ENCODE results near the gene MITF. TPM values are rescaled to one million over a fixed set of nuclear protein-coding genes. Genes with fewer than 3 reads are reported as not detected.

The MITF gene
- total and polyA plus RNA-seq, 2 donors (not counting 1 experiment from before 2014, with no cell fraction given), result 0.10 TPM; not detected in 1

DNA sequence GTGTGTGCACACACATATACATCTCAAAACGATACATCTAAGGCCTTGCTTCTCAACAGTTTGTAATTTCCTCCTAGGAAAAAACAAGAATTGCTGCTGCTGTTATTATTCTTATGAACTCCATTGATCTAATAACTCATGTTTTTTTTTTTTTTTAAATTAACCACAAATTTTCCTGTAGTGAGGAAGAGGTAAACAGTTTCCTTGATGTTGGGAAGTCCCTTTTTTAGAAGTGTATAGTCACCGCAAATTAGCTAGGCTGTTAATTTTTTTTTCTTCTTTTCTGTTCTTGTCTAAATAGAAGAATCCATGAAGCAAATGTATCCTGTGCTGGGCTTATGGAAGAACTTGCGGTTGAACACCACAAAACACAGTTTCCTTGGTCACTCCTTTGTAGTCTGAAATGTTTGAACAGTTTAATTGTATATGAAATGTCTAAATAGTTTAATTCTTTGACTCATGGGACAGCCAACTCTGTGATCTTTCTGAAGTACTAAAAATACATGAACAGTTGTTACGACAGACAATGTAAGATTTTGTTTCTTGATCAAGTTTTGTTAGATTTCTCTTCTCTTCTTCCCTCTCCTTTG is 64.5 kb downstream of the MITF start:
- ChIA-PET CTCF (no interaction called here), POLR2A (no interaction called here)
- no peak overlapping the region for H3K9ac ChIP-seq (ENCODE audit: low read length)
- no peak overlapping the region for H3K4me2 ChIP-seq (replicated peaks; ENCODE audit: low read depth, low read length, poor library complexity, severe bottlenecking)
- DNase-seq, result no peak
- Mint-ChIP-seq H3K27me3 (peaks cover 2% of the 10 kb centered on the region), H3K27ac (no peak overlapping the region), H3K4me1 (no peaks in the 10 kb centered on the region), H3K9me3 (ENCODE audit: insufficient read depth) (peaks cover 2% of the 10 kb centered on the region), H3K4me3 (no peak overlapping the region)
- H3K36me3 ChIP-seq (replicated peaks in 1 of 2; ENCODE audit: control extremely low read depth in 1 of 2, control insufficient read depth in 1 of 2, extremely low read depth in 1 of 2, insufficient read depth in 2 of 2, low read length in 1 of 2), result no peaks in the 10 kb centered on the region
- no peaks in the 10 kb centered on the region for H3K79me2 ChIP-seq (ENCODE audit: control insufficient read depth, insufficient read depth, low read length)
- intact Hi-C loops (cut with micrococcal nuclease), result no loop called here
- H2AFZ ChIP-seq (ENCODE audit: insufficient read depth, low read depth, low read length, poor library complexity, severe bottlenecking), result no peak overlapping the region
- H3K27me3 ChIP-seq (replicated peaks in 1 of 4; ENCODE audit: control extremely low read depth in 1 of 4, control insufficient read depth in 3 of 4, insufficient read depth in 4 of 4, low read length in 3 of 4), result no peaks in the 10 kb centered on the region
- no CpG with 5 or more reads among the region's 4 CpGs for WGBS (ENCODE audit: insufficient coverage)
- ATAC-seq (ENCODE audit: low read depth), result no peak
- H3K9me3 ChIP-seq (ENCODE audit: control extremely low read depth in 1 of 3, control insufficient read depth in 2 of 3, insufficient read depth in 1 of 3, low read length in 2 of 3), result no peaks in the 10 kb centered on the region
- H3K4me3 ChIP-seq (ENCODE audit: control extremely low read depth in 1 of 5, extremely low read depth in 1 of 5, insufficient read depth in 1 of 5, low read depth in 2 of 5, low read length in 4 of 5), result no peak overlapping the region
- H3K27ac ChIP-seq (ENCODE audit: low read length in 2 of 2), result no peak overlapping the region
- H3K4me1 ChIP-seq (ENCODE audit: control insufficient read depth in 2 of 2, insufficient read depth in 2 of 2, low read length in 2 of 2), result no peaks in the 10 kb centered on the region
- no peak for TF ChIP-seq EZH2 (IDR thresholded peaks at IDR 0.05; ENCODE audit: borderline replicate concordance, insufficient read depth, low read depth, low read length, poor library complexity, severe bottlenecking)
- TF ChIP-seq, protein P1, sequence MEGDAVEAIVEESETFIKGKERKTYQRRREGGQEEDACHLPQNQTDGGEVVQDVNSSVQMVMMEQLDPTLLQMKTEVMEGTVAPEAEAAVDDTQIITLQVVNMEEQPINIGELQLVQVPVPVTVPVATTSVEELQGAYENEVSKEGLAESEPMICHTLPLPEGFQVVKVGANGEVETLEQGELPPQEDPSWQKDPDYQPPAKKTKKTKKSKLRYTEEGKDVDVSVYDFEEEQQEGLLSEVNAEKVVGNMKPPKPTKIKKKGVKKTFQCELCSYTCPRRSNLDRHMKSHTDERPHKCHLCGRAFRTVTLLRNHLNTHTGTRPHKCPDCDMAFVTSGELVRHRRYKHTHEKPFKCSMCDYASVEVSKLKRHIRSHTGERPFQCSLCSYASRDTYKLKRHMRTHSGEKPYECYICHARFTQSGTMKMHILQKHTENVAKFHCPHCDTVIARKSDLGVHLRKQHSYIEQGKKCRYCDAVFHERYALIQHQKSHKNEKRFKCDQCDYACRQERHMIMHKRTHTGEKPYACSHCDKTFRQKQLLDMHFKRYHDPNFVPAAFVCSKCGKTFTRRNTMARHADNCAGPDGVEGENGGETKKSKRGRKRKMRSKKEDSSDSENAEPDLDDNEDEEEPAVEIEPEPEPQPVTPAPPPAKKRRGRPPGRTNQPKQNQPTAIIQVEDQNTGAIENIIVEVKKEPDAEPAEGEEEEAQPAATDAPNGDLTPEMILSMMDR (IDR thresholded peaks at IDR 0.05), result no peak
- H4K20me1 ChIP-seq (ENCODE audit: control insufficient read depth, insufficient read depth, low read length, poor library complexity, severe bottlenecking), result no peaks in the 10 kb centered on the region

DNA sequence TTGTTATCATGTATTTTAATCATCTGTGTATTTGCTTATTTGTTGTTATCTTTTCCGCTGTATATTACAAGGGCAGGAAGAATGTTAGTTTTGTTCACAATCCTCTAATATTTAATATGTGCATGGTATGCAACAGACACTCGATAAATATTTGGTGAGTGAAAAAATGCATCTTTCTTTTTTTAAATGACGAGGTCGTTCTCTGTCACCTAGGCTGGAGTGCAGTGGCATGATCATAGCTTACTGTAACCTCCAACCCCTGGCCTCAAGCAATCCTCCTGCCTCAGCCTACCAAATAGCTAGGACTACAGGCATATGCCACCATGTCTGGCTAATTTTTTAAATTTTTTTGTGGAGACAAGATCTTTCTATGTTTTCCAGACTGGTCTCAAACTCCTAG is 66.2 kb downstream of the MITF start:
- Histone ChIP-seq H3K4me3 (ENCODE audit: control extremely low read depth in 1 of 5, extremely low read depth in 1 of 5, insufficient read depth in 1 of 5, low read depth in 2 of 5, low read length in 4 of 5) (no peak overlapping the region), H3K9me3 (ENCODE audit: control extremely low read depth in 1 of 3, control insufficient read depth in 2 of 3, insufficient read depth in 1 of 3, low read length in 2 of 3) (no peaks in the 10 kb centered on the region), H4K20me1 (ENCODE audit: control insufficient read depth, insufficient read depth, low read length, poor library complexity, severe bottlenecking) (no peaks in the 10 kb centered on the region), H3K9ac (ENCODE audit: low read length) (no peak overlapping the region), H3K4me1 (ENCODE audit: control insufficient read depth in 2 of 2, insufficient read depth in 2 of 2, low read length in 2 of 2) (no peaks in the 10 kb centered on the region), H3K4me2 (replicated peaks; ENCODE audit: low read depth, low read length, poor library complexity, severe bottlenecking) (no peak overlapping the region), H3K79me2 (ENCODE audit: control insufficient read depth, insufficient read depth, low read length) (no peaks in the 10 kb centered on the region), H3K36me3 (replicated peaks in 1 of 2; ENCODE audit: control extremely low read depth in 1 of 2, control insufficient read depth in 1 of 2, extremely low read depth in 1 of 2, insufficient read depth in 2 of 2, low read length in 1 of 2) (no peaks in the 10 kb centered on the region), H3K27me3 (replicated peaks in 1 of 4; ENCODE audit: control extremely low read depth in 1 of 4, control insufficient read depth in 3 of 4, insufficient read depth in 4 of 4, low read length in 3 of 4) (no peaks in the 10 kb centered on the region), H3K27ac (ENCODE audit: low read length in 2 of 2) (no peak overlapping the region), H2AFZ (ENCODE audit: insufficient read depth, low read depth, low read length, poor library complexity, severe bottlenecking) (no peak overlapping the region)
- POLR2A ChIA-PET, result no interaction called here
- ATAC-seq (ENCODE audit: low read depth), result no peak
- Mint-ChIP-seq H3K9me3 (ENCODE audit: insufficient read depth) (peaks cover 2% of the 10 kb centered on the region), H3K4me3 (no peak overlapping the region), H3K27me3 (peaks cover 3% of the 10 kb centered on the region), H3K4me1 (no peaks in the 10 kb centered on the region), H3K27ac (no peak overlapping the region)
- intact Hi-C loops (cut with micrococcal nuclease), result no loop called here
- WGBS (ENCODE audit: insufficient coverage), result 100% methylated on average over 1 of the region's 4 CpGs
- TF ChIP-seq EZH2 (IDR thresholded peaks at IDR 0.05; ENCODE audit: borderline replicate concordance, insufficient read depth, low read depth, low read length, poor library complexity, severe bottlenecking), result no peak
- TF ChIP-seq, protein P1 (IDR thresholded peaks at IDR 0.05), result no peak
- DNase-seq, result no peak
- CTCF ChIA-PET, result no interaction called here
